Breast epithelium (tissue), 3 donors: ENCODE measurements around the gene KIAA0825.

Experiments
- POLR2AphosphoS5 ChIP-seq, 3 donors: sonication (generic); formaldehyde crosslinking; IDR thresholded peaks; one replicate each; pipeline ENCODE4 v1.6.1; 2017; ENCODE audit warnings: antibody characterized with exemption in 3 of 3
- TF ChIP-seq, protein P1 (sequence below), 3 donors: fragments of 450-650 bp; IDR thresholded peaks; one replicate each; pipeline ENCODE4 v1.5.1; 2016 to 2017; ENCODE audit warnings: antibody characterized with exemption in 3 of 3, mild to moderate bottlenecking in 3 of 3, moderate library complexity in 3 of 3

DNA sequence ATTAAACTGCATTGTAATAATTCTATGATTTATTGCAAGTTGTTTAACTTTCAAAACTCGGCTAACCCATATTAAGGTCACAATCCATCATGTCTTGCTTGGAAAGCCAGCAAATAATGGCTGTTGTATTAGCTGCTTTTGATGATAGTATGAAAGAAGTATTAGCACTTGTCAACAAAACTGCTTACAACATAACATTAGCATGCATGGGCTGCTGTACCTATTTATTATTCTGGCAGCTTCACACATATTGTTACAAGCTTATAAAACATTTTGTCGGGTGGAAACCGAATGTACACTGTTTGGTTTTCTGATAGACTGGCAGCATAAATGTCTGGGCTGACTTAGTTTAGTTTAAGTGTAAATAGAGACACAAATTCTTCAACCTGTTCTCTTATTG, 378.3 kb downstream of the KIAA0825 start:
- TF ChIP-seq, protein P1, sequence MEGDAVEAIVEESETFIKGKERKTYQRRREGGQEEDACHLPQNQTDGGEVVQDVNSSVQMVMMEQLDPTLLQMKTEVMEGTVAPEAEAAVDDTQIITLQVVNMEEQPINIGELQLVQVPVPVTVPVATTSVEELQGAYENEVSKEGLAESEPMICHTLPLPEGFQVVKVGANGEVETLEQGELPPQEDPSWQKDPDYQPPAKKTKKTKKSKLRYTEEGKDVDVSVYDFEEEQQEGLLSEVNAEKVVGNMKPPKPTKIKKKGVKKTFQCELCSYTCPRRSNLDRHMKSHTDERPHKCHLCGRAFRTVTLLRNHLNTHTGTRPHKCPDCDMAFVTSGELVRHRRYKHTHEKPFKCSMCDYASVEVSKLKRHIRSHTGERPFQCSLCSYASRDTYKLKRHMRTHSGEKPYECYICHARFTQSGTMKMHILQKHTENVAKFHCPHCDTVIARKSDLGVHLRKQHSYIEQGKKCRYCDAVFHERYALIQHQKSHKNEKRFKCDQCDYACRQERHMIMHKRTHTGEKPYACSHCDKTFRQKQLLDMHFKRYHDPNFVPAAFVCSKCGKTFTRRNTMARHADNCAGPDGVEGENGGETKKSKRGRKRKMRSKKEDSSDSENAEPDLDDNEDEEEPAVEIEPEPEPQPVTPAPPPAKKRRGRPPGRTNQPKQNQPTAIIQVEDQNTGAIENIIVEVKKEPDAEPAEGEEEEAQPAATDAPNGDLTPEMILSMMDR (IDR thresholded peaks at IDR 0.05), result no peak
- no peak for TF ChIP-seq POLR2AphosphoS5 (IDR thresholded peaks at IDR 0.05)
